Stimulated activated naive CD8-positive, alpha-beta T cell treated with anti-CD3 and anti-CD28 coated beads, Interleukin-15, Interleukin-2, amounts not matched to agents 100 U/mL and 50 U/mL, for 24 hours (primary cell): ENCODE data around the gene GRIK2.

Experiments used
- ATAC-seq: fragments of 150-1000 bp; cut with Tn5 transposase; one replicate; pipeline ENCODE4 v1.10.0; 2021
- DNase-seq: peaks from one replicate; pipeline ENCODE4 v3.0.0; 2021

The GRIK2 gene

GRCh38 chr6:101719521-101719920, 326.0 kb downstream of the GRIK2 start:
- DNase-seq = no peak
- no peak for ATAC-seq

DNA sequence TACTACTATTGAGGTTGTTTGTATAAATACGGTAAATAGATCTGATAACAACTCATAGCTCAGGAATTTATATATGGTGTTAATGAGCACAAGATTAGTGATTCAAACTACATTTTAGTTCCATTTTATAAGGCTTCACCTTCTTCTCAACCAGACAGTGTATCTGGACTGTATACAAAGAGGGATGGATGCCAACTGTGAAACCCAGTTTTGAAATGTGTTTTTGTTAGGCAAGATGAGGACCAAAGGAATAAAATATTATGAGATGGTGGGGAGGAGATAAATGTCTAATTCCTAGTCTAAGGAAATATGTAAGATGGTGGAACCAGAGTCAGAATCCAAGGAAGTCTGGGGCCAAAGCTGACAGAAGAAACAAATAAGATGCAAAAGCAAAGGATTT, 329.0 kb downstream of the GRIK2 start:
- DNase-seq = no peak
- ATAC-seq = no peak

- no peak for ATAC-seq
These were observed 329.6 kb downstream of the GRIK2 start for GRCh38 chr6:101722991-101723579.

DNA sequence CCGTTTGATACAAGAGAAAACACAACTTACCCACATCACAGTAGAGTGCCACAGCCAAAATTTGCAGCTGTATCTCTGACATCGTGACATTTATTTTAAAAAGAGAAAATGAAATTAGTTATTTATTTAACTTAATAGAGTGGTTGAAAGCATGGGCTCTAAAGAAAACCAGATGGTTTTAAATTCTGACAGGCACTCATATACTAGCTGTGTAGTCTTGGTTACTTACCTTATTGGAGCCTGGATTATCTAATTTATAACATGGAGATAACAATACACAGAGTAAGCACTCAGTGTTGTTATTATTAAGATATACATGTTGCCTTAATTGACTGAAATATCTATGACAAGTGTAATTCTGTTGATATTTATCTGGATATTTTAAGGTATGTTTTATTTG, 334.9 kb downstream of the GRIK2 start:
- DNase-seq (no peak), ATAC-seq (no peak)

More at GRCh38 chr6:101722991-101723579, 329.6 kb downstream of the GRIK2 start:
- DNase-seq = no peak

GRCh38 chr6:101728956-101729355, 335.4 kb downstream of the GRIK2 start:
- DNase-seq = no peak
- ATAC-seq = no peak

DNA sequence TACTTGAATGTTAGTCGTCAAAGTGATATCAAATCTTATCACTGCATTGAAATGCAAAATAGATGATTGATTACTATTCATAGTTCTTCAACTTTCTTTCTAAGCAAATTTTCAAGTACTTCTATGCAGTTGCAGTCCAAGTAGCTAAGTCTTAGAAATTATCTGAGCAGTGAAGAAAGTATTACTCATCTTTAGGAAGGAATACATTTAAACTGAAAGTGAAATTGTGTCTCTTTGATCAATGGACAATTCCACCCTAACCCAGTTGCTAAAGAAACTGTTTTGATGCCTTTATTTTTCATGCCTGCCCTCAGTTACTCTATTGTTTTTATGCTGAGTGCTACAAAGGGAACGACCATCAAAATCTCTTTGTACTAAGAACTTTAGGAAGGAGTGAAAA, 337.4 kb downstream of the GRIK2 start:
- DNase-seq (no peak), ATAC-seq (no peak)

DNA sequence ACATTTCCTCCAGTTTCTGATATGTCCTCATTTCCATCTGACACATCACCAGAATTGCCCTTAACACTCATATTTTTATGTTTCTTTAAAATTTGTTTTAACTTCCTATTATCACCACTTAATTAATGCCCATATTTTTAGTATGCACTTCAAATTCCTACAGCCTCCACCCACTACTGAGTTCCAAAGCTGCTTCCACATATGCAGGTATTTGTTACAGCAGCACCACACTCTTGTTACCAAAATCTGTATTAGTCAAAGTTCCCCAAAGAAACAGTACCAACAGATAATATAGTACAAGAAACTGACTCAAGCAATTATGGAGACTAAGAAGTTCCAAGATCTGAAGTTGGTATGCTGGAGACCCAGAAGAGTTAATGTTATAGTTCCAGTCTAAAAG, 340.4 kb downstream of the GRIK2 start:
- DNase-seq (no peak), ATAC-seq (no peak)

DNA sequence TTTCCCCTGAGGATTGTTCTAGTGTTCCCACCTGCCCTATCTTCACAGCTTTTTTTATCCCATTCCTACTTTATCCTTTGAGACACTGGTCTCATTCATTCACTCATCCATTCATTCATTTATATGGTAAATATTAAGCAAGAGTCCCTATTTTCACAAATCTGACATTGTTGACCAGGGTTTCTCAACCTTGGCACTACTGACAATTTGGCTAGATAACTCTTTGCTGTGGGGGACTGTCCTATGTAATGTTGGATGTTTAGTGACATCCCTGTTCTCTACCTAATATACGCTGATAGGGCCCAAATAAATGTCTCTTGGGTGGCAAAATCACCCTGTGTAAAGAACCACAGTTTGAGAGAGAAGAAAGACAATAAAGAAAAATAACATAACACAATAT, 345.0 kb downstream of the GRIK2 start:
- ATAC-seq (no peak), DNase-seq (no peak)

DNA sequence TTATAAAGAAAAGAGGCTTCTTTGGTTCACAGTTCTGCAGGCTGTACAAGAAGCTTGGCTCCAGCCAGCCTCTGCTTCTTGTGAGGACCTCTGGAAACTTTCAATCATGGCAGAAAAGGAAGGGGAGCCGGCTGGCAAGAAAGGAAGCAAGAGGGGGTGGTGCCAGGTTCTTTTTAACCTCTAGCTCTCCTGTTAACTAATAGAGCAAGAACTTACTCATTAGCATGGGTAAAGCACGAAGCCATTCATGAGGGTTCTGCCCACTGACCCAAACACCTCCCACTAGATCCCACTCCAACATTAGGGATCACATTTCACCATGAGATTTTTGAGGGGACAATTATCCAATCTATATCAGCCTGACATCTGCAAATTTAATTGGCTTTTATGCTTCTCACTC, 347.1 kb downstream of the GRIK2 start:
- DNase-seq (no peak), ATAC-seq (no peak)

- no peak for ATAC-seq
- no peak for DNase-seq
These were observed 348.1 kb downstream of the GRIK2 start for GRCh38 chr6:101741474-101742171.

GRCh38 chr6:101747160-101747559, 353.7 kb downstream of the GRIK2 start:
- no peak for DNase-seq
- no peak for ATAC-seq

DNA sequence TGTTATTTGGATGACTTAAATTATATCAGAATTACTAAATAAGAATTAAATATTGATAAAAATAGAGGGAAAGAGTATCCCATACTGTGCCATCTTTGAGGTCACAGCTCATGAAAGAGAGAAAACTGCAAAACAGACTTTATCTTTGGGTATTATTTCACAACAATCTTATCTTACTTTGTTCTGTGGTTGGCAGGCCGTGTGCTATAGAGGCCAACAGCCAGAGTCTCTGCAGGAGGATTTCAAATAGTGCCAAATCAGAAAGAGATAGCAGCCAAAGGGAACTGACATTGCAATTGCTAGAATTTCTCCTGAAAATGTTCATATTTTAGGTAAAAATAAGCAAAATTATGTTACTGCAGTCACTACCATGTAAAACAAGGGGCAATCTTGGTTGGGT, 354.2 kb downstream of the GRIK2 start:
- no peak for ATAC-seq
- DNase-seq = no peak

- no peak for ATAC-seq
- no peak for DNase-seq
These were observed 362.4 kb downstream of the GRIK2 start for GRCh38 chr6:101755931-101756330.

- no peak for ATAC-seq
- no peak for DNase-seq
These were observed 364.9 kb downstream of the GRIK2 start for GRCh38 chr6:101758368-101758767.

- DNase-seq (no peak), ATAC-seq (no peak)
These were observed 367.5 kb downstream of the GRIK2 start for GRCh38 chr6:101760843-101761621.

GRCh38 chr6:101762851-101763250, 369.3 kb downstream of the GRIK2 start:
- no peak for DNase-seq
- no peak for ATAC-seq

DNA sequence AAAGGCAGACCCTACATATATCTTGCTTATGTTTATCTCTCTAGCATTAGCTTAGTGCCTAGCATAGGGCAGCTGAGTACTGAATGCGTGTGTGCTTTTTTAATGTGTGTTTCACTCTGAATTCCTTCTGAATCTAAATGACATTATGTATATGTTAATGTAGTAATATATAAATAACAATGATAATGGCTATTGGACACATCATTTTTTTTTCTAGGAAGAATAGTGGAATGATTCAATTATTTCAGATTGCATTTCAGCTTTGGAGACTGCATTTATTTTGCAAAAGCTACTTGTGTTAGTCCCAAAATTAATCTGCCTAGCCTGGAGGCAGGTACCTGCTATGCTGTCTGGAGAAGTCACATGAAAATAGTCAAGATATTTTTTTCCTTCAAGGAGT, 371.8 kb downstream of the GRIK2 start:
- ATAC-seq (no peak), DNase-seq (no peak)

DNA sequence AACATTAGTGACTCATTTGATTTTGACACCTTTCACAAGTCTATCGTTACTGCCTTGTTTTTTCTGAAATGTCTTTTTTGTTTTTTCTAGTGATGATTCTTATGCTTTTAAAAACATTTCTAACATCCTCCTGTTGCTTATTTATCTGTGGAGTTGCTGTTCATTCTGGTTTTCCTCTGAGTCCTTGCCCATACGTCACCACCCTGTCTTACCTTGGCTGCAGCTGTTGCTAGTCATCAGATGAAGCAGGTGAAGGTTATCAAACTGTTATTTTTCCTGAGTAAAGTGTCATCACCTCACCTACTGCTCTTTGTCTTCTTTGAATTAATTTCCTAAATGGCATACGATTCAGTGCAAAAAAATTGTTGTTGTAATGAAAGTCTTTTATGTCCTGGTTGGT, 376.6 kb downstream of the GRIK2 start:
- no peak for DNase-seq
- no peak for ATAC-seq

DNA sequence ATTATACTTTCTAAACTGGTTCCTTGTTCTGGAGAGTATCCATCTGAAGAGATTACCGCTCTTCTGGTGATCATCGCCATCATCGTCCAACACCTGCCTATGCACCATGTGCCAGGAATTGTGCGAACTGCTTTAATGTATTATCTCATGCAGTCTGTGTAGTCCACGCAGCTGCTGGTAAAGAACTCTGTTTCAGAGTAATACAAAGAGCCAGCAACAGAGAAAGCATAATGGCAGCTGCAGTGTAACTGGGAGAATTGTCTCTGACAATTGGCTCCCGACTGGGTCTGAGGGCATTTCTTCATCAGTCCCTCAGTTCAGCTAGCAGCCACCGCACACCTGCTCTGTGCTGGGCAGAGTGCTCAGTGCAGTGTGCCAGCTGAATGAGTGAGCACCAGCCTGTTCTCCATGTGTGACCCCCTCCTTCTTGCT, 383.4 kb downstream of the GRIK2 start:
- DNase-seq = no peak
- ATAC-seq = no peak

GRCh38 chr6:101777646-101778045, 384.1 kb downstream of the GRIK2 start:
- no peak for ATAC-seq
- no peak for DNase-seq

GRCh38 chr6:101779051-101779844, 385.7 kb downstream of the GRIK2 start:
- no peak for ATAC-seq
- DNase-seq = no peak

DNA sequence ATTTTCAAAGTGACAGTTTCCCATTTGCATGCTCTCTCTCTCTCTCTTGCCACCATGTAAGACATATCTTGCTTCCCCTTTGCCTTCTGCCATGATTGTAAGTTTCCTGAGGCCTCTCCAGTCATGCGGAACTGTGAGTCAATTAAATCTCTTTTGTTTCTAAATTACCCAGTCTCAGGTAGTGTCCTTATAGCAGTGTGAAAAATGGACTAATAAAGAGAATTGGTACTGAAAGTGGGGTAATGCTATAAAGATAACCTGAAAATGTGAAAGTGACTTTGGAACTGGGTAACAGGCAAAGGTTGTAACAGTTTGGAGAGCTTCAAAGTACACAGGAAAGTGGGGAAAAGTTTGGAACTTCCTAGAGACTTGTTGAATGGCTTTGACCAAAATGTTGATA, 389.8 kb downstream of the GRIK2 start:
- ATAC-seq = no peak
- DNase-seq = no peak

DNA sequence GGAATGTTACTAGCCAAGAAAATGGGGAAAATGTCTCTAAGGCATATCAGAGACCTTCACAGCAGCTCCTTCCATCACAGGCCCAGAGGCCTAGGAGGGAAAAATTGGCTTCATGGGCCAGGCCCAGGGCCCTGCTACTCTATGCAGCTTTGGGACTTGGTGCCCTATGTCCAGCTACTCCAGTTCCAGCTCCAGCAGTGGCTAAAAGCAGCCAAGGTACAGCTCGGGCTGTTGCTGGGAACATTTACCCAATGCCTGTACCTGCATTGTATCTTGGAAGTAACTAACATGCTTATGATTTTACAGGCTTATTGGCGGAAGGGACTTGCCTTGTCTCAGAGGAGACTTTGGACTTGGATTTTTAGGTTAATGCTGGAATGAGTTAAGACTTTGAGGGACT, 390.6 kb downstream of the GRIK2 start:
- no peak for ATAC-seq
- DNase-seq = no peak
